Measurements from ENCODE around the gene MTF2.

MTF2 gene

DNA sequence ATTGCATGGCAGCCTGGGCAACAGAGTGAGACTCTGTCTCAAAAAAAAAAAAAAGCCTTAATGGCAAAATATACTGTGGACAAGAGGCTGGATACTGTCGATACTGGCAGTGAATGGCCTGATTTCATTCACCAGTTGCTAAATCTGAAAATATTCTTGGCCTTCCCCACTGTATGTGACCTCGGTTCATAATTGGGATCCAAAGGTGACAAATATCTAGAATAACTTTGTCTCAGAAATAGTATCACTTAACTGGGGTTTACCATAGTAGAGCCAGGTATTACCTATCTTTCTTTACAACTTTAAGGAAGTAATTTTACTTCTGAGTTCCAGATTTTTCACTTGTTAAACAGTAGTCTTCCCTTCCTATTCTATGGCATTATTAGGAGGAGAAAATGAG is 8.4 kb downstream of the MTF2 start:
- DNase-seq: no peak

- no peak for DNase-seq
Measured at GRCh38 chr1:93093332-93094006, 14.4 kb downstream of the MTF2 start.

DNA sequence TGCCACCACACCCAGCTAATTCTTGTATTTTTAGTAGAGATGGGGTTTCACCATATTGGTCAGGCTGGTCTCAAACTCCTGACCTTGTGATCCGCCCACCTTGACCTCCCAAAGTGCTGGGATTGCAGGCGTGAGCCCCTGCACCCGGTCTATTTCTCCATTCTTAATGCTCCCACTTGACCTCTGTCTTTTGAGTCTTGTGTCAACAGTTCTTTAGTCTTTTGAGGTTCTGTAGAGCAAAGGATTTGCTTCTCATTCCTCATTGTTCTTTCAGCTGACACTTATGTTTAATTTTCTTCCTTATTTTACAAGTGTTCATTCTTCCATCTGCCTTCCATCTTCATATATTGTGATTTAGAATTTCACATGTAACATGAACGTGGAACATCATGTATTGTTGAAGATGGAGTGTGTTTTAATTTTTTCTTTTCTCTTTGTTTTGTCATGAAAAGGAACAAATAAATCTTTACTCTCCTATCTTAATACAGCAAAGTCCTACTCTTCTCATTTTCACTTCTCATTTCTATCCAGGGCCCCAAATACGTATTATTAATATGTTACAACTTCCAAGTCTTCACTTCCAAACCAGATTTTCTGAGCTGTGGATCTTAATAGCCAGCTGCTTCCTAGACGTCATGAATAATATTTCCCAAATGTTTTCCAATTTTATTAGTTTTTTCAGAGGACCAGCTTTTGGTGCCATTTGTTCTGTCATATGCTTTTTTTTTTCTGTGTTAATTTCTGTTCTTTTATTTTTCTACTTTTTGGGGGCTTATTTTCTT is 16.9 kb downstream of the MTF2 start:
- DNase-seq: no peak

DNA sequence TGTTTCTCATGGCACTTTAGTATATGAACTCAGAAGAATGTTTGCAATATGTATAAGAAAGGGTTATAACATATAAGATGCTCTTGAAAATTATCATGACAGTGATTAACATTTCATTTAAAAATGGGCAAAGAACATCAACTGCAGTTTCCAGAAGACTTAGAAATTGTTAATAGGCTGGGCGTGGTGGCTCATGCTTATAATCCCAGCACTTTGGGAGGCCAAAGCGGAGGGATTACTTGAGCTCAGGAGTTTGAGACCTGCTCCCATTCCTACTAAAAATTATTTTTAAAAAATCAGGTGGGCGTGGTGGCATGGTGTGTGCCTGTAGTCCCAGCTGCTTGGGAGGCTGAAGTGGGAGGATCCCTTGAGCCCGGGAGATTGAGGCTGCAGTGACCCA is 23.1 kb downstream of the MTF2 start:
- DNase-seq: no peak

- no peak for DNase-seq
Measured at GRCh38 chr1:93106226-93106625, 27.1 kb downstream of the MTF2 start.

- no peak for DNase-seq
Measured at GRCh38 chr1:93107395-93107794, 28.3 kb downstream of the MTF2 start.

- no peak for DNase-seq
Measured at GRCh38 chr1:93108335-93108734, 29.3 kb downstream of the MTF2 start.

DNA sequence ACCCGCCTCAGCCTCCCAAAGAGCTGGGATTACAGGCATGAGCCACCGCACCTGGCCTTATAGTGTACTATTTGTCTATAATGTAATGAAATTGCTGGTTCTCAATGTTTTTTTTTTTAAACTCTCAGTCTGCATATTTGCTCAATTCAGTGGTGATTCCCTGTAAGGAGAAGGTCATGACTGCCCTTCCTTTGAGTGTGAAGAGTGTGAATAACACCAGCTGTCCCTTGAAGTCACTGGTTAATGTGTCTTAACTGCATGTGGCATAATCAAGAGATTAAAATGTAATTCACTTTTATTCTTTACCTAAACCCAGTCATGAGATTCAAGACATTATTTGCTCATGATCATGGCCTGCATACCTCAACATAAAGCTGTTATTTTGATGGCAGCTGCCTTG is 30.5 kb downstream of the MTF2 start:
- no peak for DNase-seq

- DNase-seq: no peak
Measured at GRCh38 chr1:93111065-93111464, 32.0 kb downstream of the MTF2 start.

DNA sequence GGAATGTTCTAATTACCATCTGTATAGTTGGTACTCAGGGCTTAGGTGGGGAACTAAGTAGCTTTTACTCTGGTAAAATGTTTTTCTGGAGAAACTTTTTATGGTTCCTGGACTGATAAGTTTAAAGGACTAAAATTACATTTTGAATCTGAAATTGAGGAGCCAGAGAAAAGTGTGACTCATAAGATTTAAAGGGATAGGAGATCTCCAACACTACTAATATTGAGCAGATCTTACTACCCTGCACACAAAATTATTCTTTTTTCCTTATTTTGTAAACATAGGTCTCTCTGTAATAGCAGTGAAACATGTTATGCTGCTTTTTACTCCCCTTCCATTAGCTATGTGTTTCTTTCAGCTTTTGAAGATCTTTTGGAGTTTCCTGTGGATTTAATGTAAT is 32.5 kb downstream of the MTF2 start:
- no peak for DNase-seq

DNA sequence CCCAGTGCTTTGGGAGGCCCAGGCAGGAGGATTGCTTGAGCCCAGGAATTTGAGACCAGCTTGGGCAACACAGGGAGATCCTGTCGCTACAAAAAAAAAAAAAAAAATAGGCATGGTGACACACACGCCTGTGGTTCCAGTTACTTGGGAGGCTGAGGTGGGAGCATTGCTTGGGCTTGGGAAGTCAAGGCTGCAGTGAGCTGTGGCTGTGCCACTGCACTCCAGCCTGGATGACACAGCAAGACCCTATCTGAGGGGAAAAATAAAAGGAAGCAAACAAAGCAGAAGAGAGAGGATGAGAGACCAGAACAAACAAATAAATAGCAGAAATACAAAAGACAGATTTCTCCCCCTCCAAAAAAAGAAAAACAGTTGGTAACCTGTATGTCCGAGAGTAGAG is 34.0 kb downstream of the MTF2 start:
- DNase-seq: no peak

DNA sequence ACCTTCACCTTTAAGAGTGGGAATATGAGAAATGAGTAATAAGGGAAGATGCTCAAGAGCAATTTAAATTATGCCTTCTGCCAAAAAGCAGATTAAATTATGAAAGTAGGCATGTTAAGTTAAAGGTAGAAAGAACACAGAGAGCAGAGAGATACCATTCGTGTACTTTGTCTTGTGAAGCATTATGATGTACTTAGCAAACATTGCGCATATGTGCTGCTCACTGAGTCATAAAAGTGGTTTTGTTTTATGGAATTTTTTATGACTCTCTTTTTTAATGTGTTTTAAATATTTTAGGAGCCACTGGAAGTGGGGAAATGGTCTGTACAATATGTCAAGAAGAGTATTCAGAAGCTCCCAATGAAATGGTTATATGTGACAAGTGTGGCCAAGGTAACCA is 35.3 kb downstream of the MTF2 start:
- no peak for DNase-seq

GRCh38 chr1:93120614-93121013 is 41.5 kb downstream of the MTF2 start:
- no peak for DNase-seq

GRCh38 chr1:93123201-93123783 is 44.2 kb downstream of the MTF2 start:
- DNase-seq: no peak

- DNase-seq: no peak
Measured at GRCh38 chr1:93124556-93125355, 45.7 kb downstream of the MTF2 start.

- DNase-seq: no peak
Measured at GRCh38 chr1:93129507-93130099, 50.5 kb downstream of the MTF2 start.

DNA sequence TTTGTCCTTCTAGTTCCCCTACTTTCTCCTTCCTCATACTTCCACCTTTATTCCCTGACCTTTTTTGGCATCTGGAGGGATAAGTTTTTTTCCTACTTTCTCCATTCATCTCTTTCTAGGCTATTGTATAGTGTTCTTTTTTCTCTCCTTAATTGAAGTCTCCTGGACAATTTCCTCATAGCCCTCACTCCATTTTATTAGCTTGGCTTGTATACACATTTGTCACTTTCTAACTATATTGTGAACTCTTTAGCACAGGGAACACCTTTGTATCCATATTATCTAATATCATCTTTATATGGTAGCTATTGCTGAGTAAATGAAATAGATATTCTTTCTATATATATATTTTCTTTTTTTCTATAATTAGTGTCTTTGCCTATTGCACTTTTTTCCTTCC is 53.6 kb downstream of the MTF2 start:
- DNase-seq: no peak

GRCh38 chr1:93136445-93136844 is 57.4 kb downstream of the MTF2 start:
- DNase-seq: no peak

DNA sequence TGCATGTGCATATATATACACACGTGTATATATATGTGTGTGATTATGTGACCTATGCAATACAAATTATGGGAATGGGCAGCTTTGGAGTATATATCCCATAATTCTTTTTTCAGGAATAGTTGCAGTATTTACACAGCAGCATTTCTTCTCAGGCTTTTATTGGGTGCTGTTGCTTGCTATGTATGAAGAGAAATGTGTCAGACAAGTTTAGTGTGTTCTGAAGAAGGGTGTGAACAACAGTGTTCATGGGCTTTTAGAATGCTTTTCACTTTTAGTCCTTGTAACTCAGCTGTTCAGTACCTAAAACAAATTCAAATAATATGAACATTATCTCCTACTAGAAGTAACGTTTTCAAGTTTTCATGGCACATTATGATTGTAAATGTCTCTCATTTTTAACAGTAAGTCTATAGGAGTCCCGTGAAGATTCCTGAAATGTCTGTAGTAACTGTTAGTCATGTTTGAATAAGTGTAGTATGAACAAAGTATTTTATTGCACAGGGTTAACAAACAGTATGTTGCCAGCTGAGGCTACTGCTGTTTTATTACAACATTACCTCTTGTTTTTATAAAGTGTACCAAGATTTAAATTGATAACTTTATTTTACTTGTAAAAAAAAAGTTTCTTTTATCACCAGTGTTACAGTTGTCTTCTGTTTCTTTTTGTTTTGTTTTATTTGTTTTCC is 58.7 kb downstream of the MTF2 start:
- DNase-seq: no peak

- no peak for DNase-seq
Measured at GRCh38 chr1:93140106-93140505, 61.0 kb downstream of the MTF2 start.

DNA sequence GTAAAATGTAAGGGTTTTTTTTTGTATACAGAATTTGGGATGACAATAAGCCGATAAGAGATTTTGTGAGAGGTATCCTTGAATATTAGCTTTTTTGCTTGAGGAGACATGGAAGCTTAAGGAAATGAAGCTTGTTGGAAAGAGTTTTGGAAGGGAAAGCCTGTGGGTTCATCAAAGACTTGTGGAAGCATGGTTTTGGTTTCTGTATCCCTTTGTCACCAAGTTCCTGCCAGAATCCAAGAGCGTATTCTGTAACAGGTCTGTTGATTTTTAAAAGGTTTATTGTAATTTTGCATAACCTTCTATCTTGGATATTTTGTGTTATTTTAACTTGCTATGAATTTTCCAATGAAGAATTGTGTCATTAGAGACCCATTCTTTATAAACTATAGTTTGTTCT is 63.1 kb downstream of the MTF2 start:
- no peak for DNase-seq

DNA sequence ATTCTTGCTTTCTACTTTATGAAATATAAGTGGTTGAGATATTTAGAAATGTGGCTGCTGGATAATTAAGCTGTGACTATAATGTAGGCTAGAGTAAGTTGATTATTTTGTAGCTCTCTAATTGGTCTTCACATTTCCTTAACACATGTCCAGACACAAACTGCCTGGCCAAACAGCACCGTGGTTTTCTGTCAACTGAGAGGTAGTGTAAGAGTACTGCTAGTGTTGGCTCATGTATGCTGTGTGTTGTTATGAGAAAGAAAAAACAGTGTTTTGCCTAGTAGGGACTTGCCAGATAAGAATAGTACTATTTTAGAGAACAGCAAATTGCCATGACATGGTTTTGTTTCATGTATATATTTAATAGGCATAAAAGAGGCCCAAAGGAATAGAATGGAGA is 64.1 kb downstream of the MTF2 start:
- no peak for DNase-seq

DNA sequence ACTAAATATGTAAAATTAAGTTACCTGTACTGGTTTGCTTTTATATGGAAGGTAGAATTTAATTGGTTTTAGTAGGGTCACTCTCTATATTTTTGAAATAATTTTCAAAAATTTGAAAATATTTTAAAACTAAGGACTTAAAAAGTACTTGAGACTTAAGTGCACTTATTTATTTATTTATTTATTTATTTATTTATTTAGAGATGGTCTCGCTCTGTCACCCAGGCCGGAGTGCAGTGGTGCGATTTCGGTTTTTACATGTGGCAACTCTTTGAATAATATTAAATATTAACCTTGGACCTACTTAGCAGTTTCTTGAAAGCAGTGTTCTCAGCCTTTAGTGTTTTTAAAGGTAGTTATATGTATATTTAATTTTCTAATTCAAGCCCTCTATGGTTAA is 64.7 kb downstream of the MTF2 start:
- no peak for DNase-seq

Measured in activated T-cell treated with anti-CD3 and anti-CD28 coated beads for 4 hours (primary cell).